ENCODE data around the gene UBA6.

DNA sequence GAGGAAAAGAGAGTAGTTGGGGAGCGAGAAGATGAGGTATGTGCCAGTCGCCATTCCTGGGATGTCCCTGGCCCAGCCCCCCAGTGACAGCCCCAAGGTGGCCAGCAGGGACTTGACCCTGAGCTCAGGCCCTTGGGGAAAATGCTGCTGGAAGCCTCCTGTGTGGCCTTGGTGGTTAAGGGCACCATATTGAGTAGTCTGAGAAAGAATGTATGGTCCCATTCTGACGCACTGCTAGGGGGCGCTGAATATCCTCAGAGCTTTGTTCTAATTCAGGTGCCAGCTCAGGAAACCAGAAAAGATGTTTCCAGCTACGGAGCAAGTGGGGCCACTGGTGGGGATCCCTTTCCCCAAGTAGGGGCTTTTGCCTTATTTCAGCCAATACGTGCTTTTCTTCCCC lies 14.0 kb upstream of the UBA6 start:
- TF ChIP-seq, protein P1, sequence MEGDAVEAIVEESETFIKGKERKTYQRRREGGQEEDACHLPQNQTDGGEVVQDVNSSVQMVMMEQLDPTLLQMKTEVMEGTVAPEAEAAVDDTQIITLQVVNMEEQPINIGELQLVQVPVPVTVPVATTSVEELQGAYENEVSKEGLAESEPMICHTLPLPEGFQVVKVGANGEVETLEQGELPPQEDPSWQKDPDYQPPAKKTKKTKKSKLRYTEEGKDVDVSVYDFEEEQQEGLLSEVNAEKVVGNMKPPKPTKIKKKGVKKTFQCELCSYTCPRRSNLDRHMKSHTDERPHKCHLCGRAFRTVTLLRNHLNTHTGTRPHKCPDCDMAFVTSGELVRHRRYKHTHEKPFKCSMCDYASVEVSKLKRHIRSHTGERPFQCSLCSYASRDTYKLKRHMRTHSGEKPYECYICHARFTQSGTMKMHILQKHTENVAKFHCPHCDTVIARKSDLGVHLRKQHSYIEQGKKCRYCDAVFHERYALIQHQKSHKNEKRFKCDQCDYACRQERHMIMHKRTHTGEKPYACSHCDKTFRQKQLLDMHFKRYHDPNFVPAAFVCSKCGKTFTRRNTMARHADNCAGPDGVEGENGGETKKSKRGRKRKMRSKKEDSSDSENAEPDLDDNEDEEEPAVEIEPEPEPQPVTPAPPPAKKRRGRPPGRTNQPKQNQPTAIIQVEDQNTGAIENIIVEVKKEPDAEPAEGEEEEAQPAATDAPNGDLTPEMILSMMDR (IDR thresholded peaks at IDR 0.05) = no peak
- no peak for TF ChIP-seq EZH2 (IDR thresholded peaks at IDR 0.05; ENCODE audit: borderline replicate concordance, insufficient read depth, low read depth, low read length, poor library complexity, severe bottlenecking)
